Osteoblast (primary cell): ENCODE data around the gene PNPLA7. TPM values are rescaled to one million over a fixed set of nuclear protein-coding genes. Genes with fewer than 3 reads are reported as not detected.
A peak's percentile ranks its signal among the peaks of the same experiment; 100 is the strongest.

Source experiments
- DNase-seq: peaks from one replicate; pipeline ENCODE4 v3.0.0; 2011; ENCODE audit warnings: low spot score, mixed read lengths; ENCODE audit not compliant: insufficient read length; ENCODE audit errors: missing footprints
- H2AFZ ChIP-seq: 2 replicates; pipeline ENCODE4 v1.6.0; 2011; ENCODE audit warnings: mild to moderate bottlenecking, low read length
- H3K27ac ChIP-seq: 2 replicates; pipeline ENCODE4 v1.5.1; 2011; ENCODE audit warnings: mild to moderate bottlenecking, low read depth, low read length, moderate library complexity
- H3K27me3 ChIP-seq: 2 replicates; pipeline ENCODE4 v1.6.0; 2012; ENCODE audit warnings: mild to moderate bottlenecking, control low read depth, inconsistent platforms, low read length, moderate library complexity; ENCODE audit not compliant: insufficient read depth
- H3K36me3 ChIP-seq: 2 replicates; pipeline ENCODE4 v1.5.1; 2011; ENCODE audit warnings: mild to moderate bottlenecking, low read length, control low read depth, moderate library complexity; ENCODE audit not compliant: insufficient read depth
- H3K4me1 ChIP-seq: 2 replicates; pipeline ENCODE4 v1.5.1; 2011; ENCODE audit warnings: mild to moderate bottlenecking, low read length, control low read depth, moderate library complexity; ENCODE audit not compliant: insufficient read depth
- H3K4me2 ChIP-seq: 2 replicates; pipeline ENCODE4 v1.6.0; 2011; ENCODE audit warnings: mild to moderate bottlenecking, low read length; ENCODE audit not compliant: insufficient read depth
- H3K4me3 ChIP-seq: fragments of 200-600 bp; sonication (generic); 3 replicates; pipeline ENCODE4 v1.5.1; 2012; ENCODE audit warnings: mild to moderate bottlenecking, low read length, inconsistent platforms; ENCODE audit not compliant: insufficient read depth
- H3K79me2 ChIP-seq: 2 replicates; pipeline ENCODE4 v1.6.0; 2012; ENCODE audit warnings: mild to moderate bottlenecking, low read length, control low read depth, inconsistent platforms; ENCODE audit not compliant: insufficient read depth
- H3K9me3 ChIP-seq: 2 replicates; pipeline ENCODE4 v1.5.1; 2011; ENCODE audit warnings: low read depth, low read length, control low read depth
- H4K20me1 ChIP-seq: 2 replicates; pipeline ENCODE4 v1.6.0; 2012; ENCODE audit warnings: mild to moderate bottlenecking, low read length, control low read depth; ENCODE audit not compliant: insufficient read depth
- total RNA-seq: library from RNA; depleted of rRNA; stranded (reverse); fragments of >200 nt; gene quantifications from 2 replicates; pipeline ENCODE4 v1.2.3, GENCODE V29; 2012
- TF ChIP-seq, protein P1 (sequence below): IDR thresholded peaks from 2 replicates; pipeline ENCODE4 v1.5.1; 2011; ENCODE audit warnings: mild to moderate bottlenecking, low read depth, low read length, moderate library complexity; ENCODE audit errors: extremely low read depth

Gene PNPLA7
- total RNA-seq, 1 donor, result 1.8 TPM

DNA sequence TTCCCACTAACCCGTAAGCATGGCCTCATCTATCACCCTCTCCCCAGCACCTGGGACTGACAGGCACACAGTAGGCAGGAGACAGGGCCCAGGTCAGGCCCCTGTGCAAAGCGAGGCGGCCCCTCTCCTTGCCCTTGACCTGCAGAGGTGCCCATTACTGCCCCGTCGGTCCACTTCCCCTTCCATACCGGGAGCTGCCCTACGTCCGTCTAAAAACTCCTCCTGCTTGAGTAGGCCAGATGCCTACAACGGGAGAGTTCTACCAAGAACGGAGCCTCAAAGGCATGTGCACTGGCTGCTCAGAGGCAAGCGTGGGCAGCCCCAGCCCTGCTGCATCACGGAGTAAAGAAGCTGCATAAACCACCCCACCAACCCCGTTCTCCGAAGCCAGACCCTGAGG lies 33.1 kb upstream of the PNPLA7 start:
- peaks cover 44% of the 10 kb centered on the region for H3K36me3 ChIP-seq

DNA sequence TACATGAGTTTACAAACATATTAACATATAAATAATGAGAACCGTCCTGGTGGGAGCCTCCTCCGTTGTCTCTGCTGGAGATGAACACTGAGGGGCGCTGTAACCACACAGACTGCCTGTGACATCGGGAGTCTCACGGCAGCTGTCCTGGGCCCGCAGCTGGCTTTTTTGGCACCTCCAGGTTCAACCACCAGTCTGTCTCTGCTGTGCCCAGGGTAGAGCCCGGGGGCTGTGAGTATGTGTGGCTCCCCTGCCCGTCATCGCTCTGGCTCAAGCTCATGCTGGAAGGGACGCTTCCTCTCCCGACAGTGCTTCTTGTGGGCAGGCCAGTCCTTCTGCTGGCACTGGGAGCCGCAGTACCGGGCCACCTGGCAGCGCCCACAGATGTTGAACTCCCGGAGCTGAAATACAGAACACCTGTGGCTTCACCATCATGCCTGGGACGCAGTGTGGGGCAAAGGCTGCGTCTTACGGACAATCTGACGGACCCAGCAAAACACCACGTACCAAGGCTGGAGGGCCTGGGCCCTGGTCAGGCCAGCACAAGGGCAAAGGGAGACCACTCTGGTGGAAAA lies 32.2 kb upstream of the PNPLA7 start:
- peak; percentile 85 for DNase-seq
- Histone ChIP-seq H3K36me3 (peaks cover 34% of the 10 kb centered on the region), H4K20me1 (peaks cover 9% of the 10 kb centered on the region), H3K4me1 (peaks cover 11% of the 10 kb centered on the region), H3K4me2 (no peak overlapping the region), H2AFZ (no peak overlapping the region), H3K27ac (no peak overlapping the region), H3K9me3 (no peaks in the 10 kb centered on the region), H3K79me2 (peaks cover 36% of the 10 kb centered on the region), H3K4me3 (no peak overlapping the region), H3K27me3 (no peaks in the 10 kb centered on the region)
- TF ChIP-seq, protein P1, sequence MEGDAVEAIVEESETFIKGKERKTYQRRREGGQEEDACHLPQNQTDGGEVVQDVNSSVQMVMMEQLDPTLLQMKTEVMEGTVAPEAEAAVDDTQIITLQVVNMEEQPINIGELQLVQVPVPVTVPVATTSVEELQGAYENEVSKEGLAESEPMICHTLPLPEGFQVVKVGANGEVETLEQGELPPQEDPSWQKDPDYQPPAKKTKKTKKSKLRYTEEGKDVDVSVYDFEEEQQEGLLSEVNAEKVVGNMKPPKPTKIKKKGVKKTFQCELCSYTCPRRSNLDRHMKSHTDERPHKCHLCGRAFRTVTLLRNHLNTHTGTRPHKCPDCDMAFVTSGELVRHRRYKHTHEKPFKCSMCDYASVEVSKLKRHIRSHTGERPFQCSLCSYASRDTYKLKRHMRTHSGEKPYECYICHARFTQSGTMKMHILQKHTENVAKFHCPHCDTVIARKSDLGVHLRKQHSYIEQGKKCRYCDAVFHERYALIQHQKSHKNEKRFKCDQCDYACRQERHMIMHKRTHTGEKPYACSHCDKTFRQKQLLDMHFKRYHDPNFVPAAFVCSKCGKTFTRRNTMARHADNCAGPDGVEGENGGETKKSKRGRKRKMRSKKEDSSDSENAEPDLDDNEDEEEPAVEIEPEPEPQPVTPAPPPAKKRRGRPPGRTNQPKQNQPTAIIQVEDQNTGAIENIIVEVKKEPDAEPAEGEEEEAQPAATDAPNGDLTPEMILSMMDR, result peak; percentile 32

More for the DNA sequence above, 33.1 kb upstream of the PNPLA7 start:
- no peak overlapping the region for H3K27ac ChIP-seq
- no peak overlapping the region for H3K4me3 ChIP-seq
- TF ChIP-seq, protein P1, result no peak
- peaks cover 38% of the 10 kb centered on the region for H3K79me2 ChIP-seq
- no peaks in the 10 kb centered on the region for H3K27me3 ChIP-seq
- no peaks in the 10 kb centered on the region for H3K9me3 ChIP-seq
- H3K4me1 ChIP-seq, result peaks cover 6% of the 10 kb centered on the region
- peak; percentile 66 for DNase-seq
- no peak overlapping the region for H2AFZ ChIP-seq
- peaks cover 5% of the 10 kb centered on the region for H4K20me1 ChIP-seq
- H3K4me2 ChIP-seq, result no peak overlapping the region

DNA sequence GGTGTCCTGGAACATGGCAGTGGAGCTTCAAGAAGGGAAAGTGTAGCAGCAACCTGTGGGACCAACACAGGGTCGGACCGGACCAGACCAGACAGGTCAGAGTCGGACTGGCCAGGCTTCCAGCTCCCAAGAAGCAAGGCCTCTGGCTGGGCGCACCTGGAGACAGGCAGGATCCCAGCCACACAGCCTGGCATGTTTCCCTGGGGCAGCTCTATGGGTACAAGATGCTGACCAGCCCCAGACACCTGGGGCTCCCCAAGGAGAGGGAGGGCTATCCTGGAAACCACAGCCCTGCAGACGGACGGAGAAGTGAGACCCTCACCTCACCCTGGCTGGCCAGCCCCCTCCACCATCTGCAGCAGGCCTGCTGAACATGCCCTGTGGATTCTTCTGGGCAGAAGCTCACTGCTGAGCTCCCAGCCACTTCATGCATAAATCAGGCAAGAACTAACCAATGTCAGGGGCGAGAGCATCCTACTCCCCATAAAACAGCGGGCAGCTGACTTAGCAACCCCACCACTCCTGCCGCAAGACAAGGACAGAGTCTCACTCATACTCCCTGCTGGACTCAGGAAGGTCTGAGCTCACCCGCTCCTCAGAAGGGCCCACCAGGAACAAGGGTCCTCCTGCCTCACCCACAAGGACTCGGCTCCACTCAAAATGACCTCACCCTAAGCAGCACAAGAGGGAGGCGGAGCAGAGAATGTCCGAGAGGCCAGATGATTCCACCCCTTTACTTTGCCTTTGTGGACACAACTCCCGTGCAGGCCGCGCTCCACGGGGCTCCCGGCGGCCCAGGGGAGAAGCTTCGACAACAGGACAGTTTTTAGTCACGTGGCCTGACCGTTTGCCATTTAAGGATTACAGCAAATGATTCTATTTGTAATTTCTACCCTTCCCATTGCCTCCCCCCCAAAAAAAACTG lies 31.4 kb upstream of the PNPLA7 start:
- TF ChIP-seq, protein P1, result no peak

DNA sequence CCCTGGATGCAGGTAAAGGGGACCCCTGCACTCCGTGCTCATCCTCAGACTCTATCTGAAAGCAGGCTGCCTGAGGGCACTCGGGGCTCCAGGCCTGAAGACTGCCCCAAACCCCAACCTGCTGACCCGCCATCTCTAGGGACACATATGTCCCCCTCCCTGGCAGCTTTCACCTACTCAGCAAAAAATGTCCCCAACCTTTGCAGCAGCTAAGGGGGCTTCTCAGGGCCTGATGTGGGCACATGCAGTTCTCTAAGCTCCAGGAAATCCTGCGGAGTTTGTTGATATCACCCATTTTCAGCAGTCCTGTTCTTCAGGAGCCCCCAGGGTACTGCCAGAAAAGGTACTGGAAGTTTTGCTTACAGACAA lies 30.7 kb upstream of the PNPLA7 start:
- H3K4me2 ChIP-seq, result no peak overlapping the region
- no peaks in the 10 kb centered on the region for H3K9me3 ChIP-seq
- H3K27ac ChIP-seq, result no peak overlapping the region
- peaks cover 45% of the 10 kb centered on the region for H3K79me2 ChIP-seq
- DNase-seq, result peak; percentile 44
- TF ChIP-seq, protein P1, result no peak
- H2AFZ ChIP-seq, result no peak overlapping the region
- H3K27me3 ChIP-seq, result no peaks in the 10 kb centered on the region
- peaks cover 16% of the 10 kb centered on the region for H3K4me1 ChIP-seq
- peaks cover 11% of the 10 kb centered on the region for H4K20me1 ChIP-seq
- H3K36me3 ChIP-seq, result peaks cover 21% of the 10 kb centered on the region
- H3K4me3 ChIP-seq, result no peak overlapping the region

More for the DNA sequence above, 31.4 kb upstream of the PNPLA7 start:
- Histone ChIP-seq H3K9me3 (no peaks in the 10 kb centered on the region), H2AFZ (no peak overlapping the region), H3K4me2 (no peak overlapping the region), H3K79me2 (peaks cover 39% of the 10 kb centered on the region), H3K36me3 (peaks cover 27% of the 10 kb centered on the region), H4K20me1 (peaks cover 7% of the 10 kb centered on the region), H3K27me3 (no peaks in the 10 kb centered on the region), H3K4me1 (peaks cover 16% of the 10 kb centered on the region), H3K4me3 (no peak overlapping the region), H3K27ac (no peak overlapping the region)
- DNase-seq, result peak; percentile 70
